Measurements from ENCODE around the gene LYG2.
"Not testable (repeated sequence)": the region's sequence is repeated elsewhere in the genome, so short reads cannot be mapped to it uniquely, and the experiment has no call there.

LYG2 gene

GRCh38 chr2:99255491-99256318 is at the start of gene LYG2:
LYG2 (minus strand) TSS chr2:99255666; CDS start chr2:99254260, 1,406 bp downstream.
- DNase-seq (ENCODE audit: low read depth in 3 of 3) = no peak

GRCh38 chr2:99301097-99301496 is 45.6 kb upstream of the LYG2 start, which contains the start of gene LYG1:
LYG1 (minus strand) TSS chr2:99301197; CDS start chr2:99295670, 5,527 bp downstream.
- DNase-seq (ENCODE audit: low read depth in 3 of 3) = not testable (repeated sequence)

GRCh38 chr2:99299580-99299979 is 44.1 kb upstream of the LYG2 start:
- DNase-seq (ENCODE audit: low read depth in 3 of 3) = no peak

- no peak for DNase-seq (ENCODE audit: low read depth in 3 of 3)
Observed at GRCh38 chr2:99297994-99298393, 42.5 kb upstream of the LYG2 start.

GRCh38 chr2:99285526-99285925 is 30.1 kb upstream of the LYG2 start:
- DNase-seq (ENCODE audit: low read depth in 3 of 3) = no peak

GRCh38 chr2:99279969-99280695 is 24.7 kb upstream of the LYG2 start:
- no peak for DNase-seq (ENCODE audit: low read depth in 3 of 3)

GRCh38 chr2:99278793-99279291 is 23.4 kb upstream of the LYG2 start:
- DNase-seq (ENCODE audit: low read depth in 3 of 3) = no peak

- not testable (repeated sequence) for DNase-seq (ENCODE audit: low read depth in 3 of 3)
Observed at GRCh38 chr2:99278195-99278765, 22.8 kb upstream of the LYG2 start.

- no peak for DNase-seq (ENCODE audit: low read depth in 3 of 3)
Observed at GRCh38 chr2:99275882-99276281, 20.4 kb upstream of the LYG2 start.

- DNase-seq (ENCODE audit: low read depth in 3 of 3) = no peak
Observed at GRCh38 chr2:99261242-99261641, 5.8 kb upstream of the LYG2 start.

GRCh38 chr2:99260184-99260583 is 4.7 kb upstream of the LYG2 start:
- DNase-seq (ENCODE audit: low read depth in 3 of 3) = no peak

- no peak for DNase-seq (ENCODE audit: low read depth in 3 of 3)
Observed at GRCh38 chr2:99259465-99259864, 4.0 kb upstream of the LYG2 start.

GRCh38 chr2:99256677-99257076 is 1.2 kb upstream of the LYG2 start:
- no peak for DNase-seq (ENCODE audit: low read depth in 3 of 3)

GRCh38 chr2:99249951-99250350 is 5.5 kb downstream of the LYG2 start:
- no peak for DNase-seq (ENCODE audit: low read depth in 3 of 3)

GRCh38 chr2:99242151-99242550 is 13.3 kb downstream of the LYG2 start:
- no peak for DNase-seq (ENCODE audit: low read depth in 3 of 3)

GRCh38 chr2:99240431-99240830 is 15.0 kb downstream of the LYG2 start:
- no peak for DNase-seq (ENCODE audit: low read depth in 3 of 3)

GRCh38 chr2:99238599-99238998 is 16.9 kb downstream of the LYG2 start:
- DNase-seq (ENCODE audit: low read depth in 3 of 3) = no peak

GRCh38 chr2:99233177-99233576 is 22.3 kb downstream of the LYG2 start:
- DNase-seq (ENCODE audit: low read depth in 3 of 3) = not testable (repeated sequence)

GRCh38 chr2:99217929-99218501 is 37.5 kb downstream of the LYG2 start:
- DNase-seq (ENCODE audit: low read depth in 3 of 3) = no peak

- no peak for DNase-seq (ENCODE audit: low read depth in 3 of 3)
Observed at GRCh38 chr2:99216096-99216495, 39.4 kb downstream of the LYG2 start.

- no peak for DNase-seq (ENCODE audit: low read depth in 3 of 3)
Observed at GRCh38 chr2:99205491-99205890, 50.0 kb downstream of the LYG2 start.
